NB4 (cell line): ENCODE measurements around the gene CRYZL1.

Source experiments
- CTCF ChIP-seq: IDR thresholded peaks from one replicate; pipeline ENCODE4 v1.5.1; 2012; ENCODE audit warnings: low read depth, low read length
- MAX ChIP-seq: IDR thresholded peaks from 2 replicates; pipeline ENCODE4 v1.6.1; 2011; ENCODE audit warnings: low read depth, low read length
- MYC ChIP-seq: IDR thresholded peaks from 2 replicates; pipeline ENCODE4 v1.6.1; 2011; ENCODE audit warnings: low read depth, low read length
- POLR2A ChIP-seq: IDR thresholded peaks from 2 replicates; pipeline ENCODE4 v1.6.1; 2011; ENCODE audit warnings: mild to moderate bottlenecking; ENCODE audit not compliant: insufficient read length; ENCODE audit errors: extremely low read depth

GRCh38 chr21:33640697-33641351 lies 717 bp downstream of the CRYZL1 start:
- TF ChIP-seq POLR2A (no peak), CTCF (no peak), MAX (no peak), MYC (no peak)
